NCI-H2029 treated with DMSO at 0.1 percent for 48 hours (cell line): ENCODE measurements around the gene CYGB.
A peak's percentile ranks its signal among the peaks of the same experiment; 100 is the strongest.

Experiments used
- DNase-seq: peaks from one replicate; lab custom pipeline; 2025; lab: John Stamatoyannopoulos, UW

The CYGB gene

GRCh38 chr17:76550712-76551615 is 13.5 kb upstream of the CYGB start:
- no peak for DNase-seq

DNA sequence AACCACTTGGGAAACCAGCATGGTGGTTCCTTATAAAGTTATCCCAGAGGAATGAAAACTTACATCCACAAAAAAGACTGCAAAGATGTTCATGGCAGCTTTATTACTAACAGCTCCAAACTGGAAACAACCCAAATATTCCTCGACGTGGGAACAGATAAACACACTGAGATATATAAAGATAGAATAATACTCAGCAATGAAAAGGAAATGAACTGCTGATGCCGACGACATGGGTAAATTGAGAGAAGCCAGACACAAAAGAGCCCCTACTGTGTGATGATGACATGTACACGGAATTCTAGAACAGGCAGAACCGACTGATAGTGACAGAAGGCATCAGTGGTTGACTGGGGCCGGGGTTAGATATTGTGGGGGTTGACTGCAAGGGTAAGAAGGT is 12.0 kb upstream of the CYGB start:
- DNase-seq: no peak

GRCh38 chr17:76549215-76549518 is 11.7 kb upstream of the CYGB start:
- DNase-seq: no peak

DNA sequence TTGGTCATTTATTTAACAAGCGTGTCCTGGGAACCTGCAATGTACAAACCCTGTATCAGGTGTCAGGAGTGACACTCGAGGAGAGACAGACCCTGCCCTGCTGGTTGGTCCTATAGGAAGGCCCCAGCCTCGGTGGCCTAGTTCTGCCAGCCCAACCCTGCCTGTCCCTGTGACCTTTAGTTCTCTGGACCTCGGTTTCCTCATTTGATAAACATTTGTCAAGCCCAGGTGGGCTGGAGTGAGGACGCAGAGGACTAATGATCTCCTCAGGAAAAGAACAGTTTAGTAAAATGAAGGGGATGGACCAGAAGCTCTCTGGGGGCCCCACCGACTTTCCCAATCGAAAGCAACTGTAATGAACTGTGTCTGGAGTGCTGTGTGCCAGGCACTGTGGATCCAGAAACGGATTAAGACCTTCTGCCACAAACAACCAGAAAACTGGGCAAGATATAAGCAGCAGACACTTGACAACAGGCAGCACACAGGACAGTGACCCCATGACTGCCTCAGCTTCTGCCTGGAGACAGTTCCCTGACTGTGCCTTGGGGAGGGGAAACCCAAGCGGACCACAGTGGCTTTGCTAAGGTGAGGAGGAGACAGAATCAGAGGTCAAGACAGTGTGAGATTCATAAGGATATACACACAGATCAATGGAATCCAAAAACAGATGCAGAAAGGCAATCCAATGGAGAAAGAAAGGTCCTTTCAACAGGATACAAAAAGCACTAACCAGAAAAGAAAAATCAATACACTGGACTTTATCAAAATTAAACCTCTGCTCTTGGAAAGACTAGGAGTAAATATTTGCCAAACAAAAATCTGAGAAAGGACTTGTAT is 11.1 kb upstream of the CYGB start:
- no peak for DNase-seq

DNA sequence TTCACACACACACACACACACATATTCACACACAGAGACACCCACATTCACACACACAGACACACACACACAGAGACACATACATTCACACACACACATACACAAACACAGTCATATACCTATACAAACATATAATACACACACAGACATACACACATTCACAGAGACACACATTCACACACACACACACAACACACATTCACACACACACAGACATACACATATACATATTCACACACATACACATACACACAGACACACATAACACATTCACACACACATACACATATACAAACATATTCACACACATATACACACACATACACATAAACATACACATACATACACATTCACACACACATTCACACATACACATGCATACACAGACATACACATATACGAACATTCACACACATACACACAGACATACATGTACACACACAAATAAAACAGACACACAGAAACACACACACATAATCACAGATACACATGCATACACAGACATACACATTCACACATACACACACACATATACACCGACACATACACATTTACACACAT is 10.2 kb upstream of the CYGB start:
- DNase-seq: no peak

- no peak for DNase-seq
Measured at GRCh38 chr17:76547183-76547641, 9.7 kb upstream of the CYGB start.

- no peak for DNase-seq
Measured at GRCh38 chr17:76546556-76547182, 9.2 kb upstream of the CYGB start.

DNA sequence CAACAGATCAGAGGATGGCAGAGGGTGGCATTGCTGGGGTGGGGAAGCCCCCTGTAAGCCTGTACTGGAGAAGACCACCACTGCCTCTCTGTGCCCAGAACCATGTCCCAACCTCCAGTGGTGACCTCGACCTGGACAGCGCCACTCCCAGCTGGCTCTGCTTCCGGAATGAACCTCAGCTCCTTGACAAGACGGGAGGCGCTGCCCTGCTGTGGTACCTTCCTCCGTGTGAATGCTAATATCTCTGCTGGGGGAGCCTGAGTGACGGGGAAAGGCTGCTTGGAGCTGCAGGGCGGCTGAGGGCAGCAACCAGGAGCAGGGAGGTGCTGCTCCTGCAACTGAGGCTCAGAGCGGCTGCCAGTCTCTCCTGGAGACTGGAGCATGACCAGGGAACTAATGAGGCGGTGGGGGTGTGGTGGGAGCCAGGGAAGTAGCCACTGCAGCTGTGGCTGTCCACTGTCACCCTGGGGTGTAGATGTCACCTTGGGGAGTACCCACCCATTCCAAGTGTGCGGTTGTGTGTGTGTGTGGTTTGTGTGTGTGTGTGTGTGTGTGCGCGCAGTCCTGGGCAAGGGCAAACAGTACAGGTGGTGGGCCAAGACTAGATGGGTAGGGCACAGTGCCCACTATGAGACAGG is 8.5 kb upstream of the CYGB start:
- no peak for DNase-seq

DNA sequence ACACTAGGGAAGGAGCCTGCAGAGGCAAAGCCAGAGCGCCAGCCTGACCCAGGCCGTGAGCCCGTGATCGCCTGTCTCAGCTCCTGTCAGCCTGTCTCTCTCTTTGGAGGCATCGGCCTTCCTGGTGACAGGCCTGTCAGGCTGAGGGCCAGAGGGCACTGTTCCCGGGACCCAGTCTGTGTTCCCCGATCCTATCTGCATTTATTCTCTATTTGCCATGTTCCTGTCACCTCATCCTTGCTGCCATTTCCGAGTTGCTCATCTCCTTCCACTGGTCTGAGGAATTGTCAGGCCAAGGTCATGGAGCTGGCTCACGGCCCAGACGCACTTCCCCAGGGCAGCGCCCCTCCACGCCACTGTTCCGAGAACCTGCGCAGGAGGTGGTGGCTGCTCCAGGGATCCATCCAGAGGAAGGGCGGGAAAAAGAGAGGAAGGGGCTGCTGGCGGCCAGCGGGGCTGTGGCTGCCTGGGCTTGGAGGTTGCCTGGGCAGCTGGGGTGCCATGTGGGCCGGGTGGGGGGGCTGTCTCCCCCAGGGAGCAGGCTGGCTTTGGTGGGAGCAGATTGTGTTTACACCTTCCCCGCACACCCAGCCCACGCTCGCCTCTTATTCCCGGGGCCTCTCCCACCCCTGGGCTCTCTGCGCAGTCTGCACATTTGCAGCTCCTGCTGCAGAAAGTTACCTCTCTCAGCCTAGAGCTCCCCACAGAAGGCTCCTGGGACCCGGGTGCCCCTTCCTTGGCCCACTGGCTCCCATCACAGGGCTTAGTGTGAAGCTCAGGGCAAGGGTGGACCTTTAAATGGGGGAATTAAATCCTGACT is 7.2 kb upstream of the CYGB start:
- no peak for DNase-seq

DNA sequence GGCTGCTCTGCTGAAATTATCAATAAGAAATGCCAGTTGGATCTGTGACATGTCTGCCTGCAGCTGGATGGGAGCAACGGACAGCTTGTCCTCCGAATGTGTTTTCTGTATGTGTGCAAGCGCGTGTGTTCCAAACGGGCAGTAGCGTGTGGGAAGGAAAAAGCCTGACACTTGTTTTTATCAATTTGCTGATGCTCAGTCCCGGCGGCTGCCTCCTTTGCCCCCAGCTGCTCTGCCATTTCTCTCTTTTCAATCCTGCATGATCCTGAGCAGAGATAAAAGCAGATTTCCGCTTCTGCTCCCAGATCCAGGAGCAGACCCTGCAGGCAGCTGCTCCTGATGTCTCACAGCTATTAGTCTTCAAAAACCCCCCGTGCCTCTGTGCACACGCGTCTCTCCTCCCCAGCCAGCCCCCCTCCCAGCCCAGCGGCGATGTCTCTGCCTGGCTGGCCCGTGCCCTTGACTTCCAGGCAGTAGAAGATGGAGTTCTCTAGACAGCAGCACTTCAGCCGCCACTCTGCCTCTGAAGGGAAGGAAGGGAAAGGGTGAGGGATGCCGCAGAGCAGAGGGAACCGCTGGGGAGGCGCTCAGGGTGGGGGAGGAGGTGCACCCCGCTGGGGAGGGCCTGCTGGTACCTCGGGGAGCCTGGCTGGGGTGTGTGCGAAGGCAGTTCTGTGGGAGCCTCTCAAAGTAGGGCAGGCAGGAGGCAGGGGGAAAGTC is 6.5 kb upstream of the CYGB start:
- DNase-seq: no peak

DNA sequence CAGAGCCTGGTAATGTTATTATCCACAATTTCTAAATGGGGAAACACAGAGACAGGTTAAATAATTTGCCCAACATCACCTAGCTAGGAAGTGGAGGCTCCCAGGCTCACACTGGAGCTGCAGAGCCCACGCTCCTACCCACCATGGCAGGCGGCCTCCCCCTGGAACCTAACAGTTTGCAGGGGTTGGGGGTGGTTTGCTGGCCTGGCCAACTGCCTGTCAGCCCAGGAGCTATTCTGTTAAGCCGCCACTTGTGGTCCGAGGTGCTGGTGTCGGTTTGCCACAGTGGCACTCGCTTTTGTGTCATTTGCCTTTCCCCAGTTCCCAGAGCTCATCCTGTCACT is 5.9 kb upstream of the CYGB start:
- DNase-seq: no peak

- DNase-seq: no peak
Measured at GRCh38 chr17:76542984-76543383, 5.5 kb upstream of the CYGB start.

- no peak for DNase-seq
Measured at GRCh38 chr17:76542566-76542971, 5.1 kb upstream of the CYGB start.

DNA sequence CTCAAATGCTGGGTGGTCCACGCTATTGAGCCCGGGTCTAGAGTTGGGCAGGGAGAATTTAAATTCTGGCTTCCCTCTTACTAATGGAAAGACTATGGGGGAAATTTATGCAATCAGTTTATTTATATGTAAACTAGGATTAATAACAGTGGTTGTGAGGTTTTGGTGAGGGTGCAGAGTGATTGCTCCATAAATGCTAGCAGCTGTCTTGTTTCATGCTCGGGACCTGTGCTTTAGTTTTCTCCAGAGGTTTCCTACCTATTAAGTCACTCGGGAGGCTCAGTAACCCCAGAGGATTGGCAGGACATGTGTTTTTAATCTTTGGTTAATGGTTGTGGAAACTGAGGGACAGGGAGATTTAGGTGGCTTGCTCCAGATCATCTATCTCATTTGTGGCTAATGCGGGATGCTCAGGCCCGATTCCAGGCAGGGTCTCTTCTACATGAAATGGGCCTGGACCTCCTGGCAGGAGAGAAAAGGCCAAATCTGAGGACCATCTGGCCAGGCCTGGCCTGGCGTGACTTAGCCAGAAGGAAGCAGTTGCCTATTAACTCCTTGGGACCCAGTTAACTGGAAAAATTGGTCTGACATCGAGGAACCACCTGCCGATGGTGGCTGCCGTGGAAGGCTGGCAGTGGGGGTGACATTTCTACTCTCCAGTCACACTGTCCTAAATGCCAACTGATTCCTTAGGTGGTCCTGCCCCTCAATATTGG is 4.4 kb upstream of the CYGB start:
- DNase-seq: no peak

- DNase-seq: peak; percentile 72
Measured at GRCh38 chr17:76540381-76541300, 3.1 kb upstream of the CYGB start.

DNA sequence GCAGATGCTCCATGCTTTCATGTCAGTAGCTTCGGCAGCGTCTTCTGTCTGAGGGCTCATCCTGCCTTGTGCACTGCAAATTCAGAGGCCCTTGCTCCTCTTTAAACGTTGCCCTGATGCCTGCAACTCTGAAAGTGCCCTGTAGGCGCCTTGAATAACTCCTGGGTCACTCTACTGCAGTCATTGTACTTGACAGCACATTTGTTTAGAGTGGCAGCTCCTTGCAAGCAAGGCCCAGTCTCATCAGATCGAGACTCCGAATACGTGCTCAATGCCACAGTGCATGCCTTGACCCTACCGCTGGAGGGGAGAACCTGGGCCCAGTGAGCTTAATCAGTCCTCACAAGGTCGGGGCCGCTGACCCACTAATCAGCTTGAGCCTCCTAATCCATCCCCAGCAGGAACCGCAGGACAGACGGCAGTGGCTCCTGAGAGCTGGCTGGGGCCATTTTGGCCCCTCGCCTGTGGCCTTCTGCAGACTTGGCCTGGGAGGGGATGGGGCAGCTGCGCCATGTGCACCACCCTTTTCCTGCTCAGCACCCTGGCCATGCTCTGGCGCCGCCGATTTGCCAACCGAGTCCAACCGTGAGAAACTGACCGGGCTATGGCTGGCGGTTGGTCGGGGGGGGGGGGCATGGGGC is 2.2 kb upstream of the CYGB start, which contains the start of gene PRCD:
Gene PRCD, plus strand, starts transcription at position 414 of the 641 bp plus-strand sequence. Its CDS starts 98 bp downstream, at position 512.
- no peak for DNase-seq

- no peak for DNase-seq
Measured at GRCh38 chr17:76538941-76539570, 1.5 kb upstream of the CYGB start.
